ENCODE results near the gene DYDC2. TPM values are rescaled to one million over a fixed set of nuclear protein-coding genes. Genes with fewer than 3 reads are reported as not detected.

Gene DYDC2, protein sequence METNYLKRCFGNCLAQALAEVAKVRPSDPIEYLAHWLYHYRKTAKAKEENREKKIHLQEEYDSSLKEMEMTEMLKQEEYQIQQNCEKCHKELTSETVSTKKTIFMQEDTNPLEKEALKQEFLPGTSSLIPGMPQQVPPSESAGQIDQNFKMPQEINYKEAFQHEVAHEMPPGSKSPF
- 5.7 TPM for polyA plus RNA-seq (2013, experiment 1 of 2)
- polyA plus RNA-seq (2013, experiment 2 of 2), result 6.9 TPM

DNA sequence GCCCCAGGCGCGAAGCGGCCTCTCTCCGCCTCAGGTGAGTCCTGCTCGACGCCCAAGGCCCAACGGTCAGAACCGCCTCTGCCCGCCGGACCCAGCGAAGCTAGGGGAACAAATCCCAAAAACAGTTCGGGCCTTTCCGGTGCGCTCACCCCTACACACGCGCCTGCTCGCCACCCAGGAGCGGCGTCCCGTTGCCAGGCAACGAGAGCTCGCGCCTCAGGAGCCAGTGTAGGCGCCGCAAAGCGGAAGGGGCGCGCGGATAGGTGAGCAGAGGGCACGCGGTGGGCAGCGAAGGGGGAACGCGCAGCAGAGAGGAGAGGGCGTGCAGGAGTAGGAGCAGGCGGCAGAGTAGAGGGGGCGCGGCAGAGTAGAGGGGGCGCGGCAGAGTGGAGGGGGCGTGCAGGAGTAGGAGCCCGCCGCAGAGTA, at the start of gene DYDC2, which contains the start of gene DYDC1:
DYDC2 (plus strand) TSS at position 219 of the 426 bp plus-strand sequence. CDS start 5,663 bp downstream, outside the sequence.
DYDC1 (minus strand) TSS at position 193 of the 426 bp plus-strand sequence. CDS start 4,154 bp downstream, outside the sequence.
- peaks cover 4 to 10% of the 10 kb centered on the region in 2 donors for H3K4me1 ChIP-seq (ENCODE audit: control insufficient read depth in 2 of 2, insufficient read depth in 1 of 2, low read depth in 1 of 2, low read length in 2 of 2)
- H2AFZ ChIP-seq (ENCODE audit: low read length), result peak within 1 kb of the TSS; percentile 89
- H2BK5ac ChIP-seq (ENCODE audit: low read length), result peak within 1 kb of the TSS; percentile 75
- H3K36me3 ChIP-seq (replicated peaks in 1 of 2; ENCODE audit: control insufficient read depth in 2 of 2, insufficient read depth in 2 of 2, low read length in 2 of 2), result no peaks in the 10 kb centered on the region
- DNase-seq (ENCODE audit: low spot score), result peak; percentile 82
- no peak within 1 kb of the TSS for H3K4ac ChIP-seq (ENCODE audit: low read length)
- H3K79me1 ChIP-seq (ENCODE audit: low read depth, low read length), result no peaks in the 10 kb centered on the region
- peak within 1 kb of the TSS; percentile 12 for H4K91ac ChIP-seq (ENCODE audit: low read depth, low read length, poor library complexity)
- H3K18ac ChIP-seq (ENCODE audit: low read length), result peak within 1 kb of the TSS; percentile 98
- peaks cover 0 to 22% (median 3%) of the 10 kb centered on the region in 3 experiments for H3K27me3 ChIP-seq (ENCODE audit: control insufficient read depth in 3 of 3, insufficient read depth in 3 of 3, low read depth in 1 of 3, low read length in 3 of 3)
- H3K23ac ChIP-seq (ENCODE audit: low read depth, low read length, poor library complexity), result peak within 1 kb of the TSS; percentile 87
- H3K14ac ChIP-seq (ENCODE audit: low read length), result peak within 1 kb of the TSS; percentile 38
- H3K27ac ChIP-seq (replicated peaks; ENCODE audit: low read length), result no peak within 1 kb of the TSS
- no peak within 1 kb of the TSS for H2BK12ac ChIP-seq (ENCODE audit: low read length)
- peak within 1 kb of the TSS; percentile 96 for H2BK15ac ChIP-seq (ENCODE audit: low read length)
- peak within 1 kb of the TSS; percentile 82 for H3K4me2 ChIP-seq (ENCODE audit: insufficient read depth, low read length, poor library complexity, severe bottlenecking)
- H3K9me3 ChIP-seq (replicated peaks in 1 of 2; ENCODE audit: control insufficient read depth in 2 of 2, insufficient read depth in 1 of 2, low read depth in 1 of 2, low read length in 2 of 2), result peaks cover 0 to 2% of the 10 kb centered on the region in 2 donors
- no peak within 1 kb of the TSS for H2BK120ac ChIP-seq (ENCODE audit: low read depth, low read length)
- WGBS, 2 donors (ENCODE audit: extremely low coverage in 2 of 2, insufficient read length in 2 of 2, insufficient replicate concordance in 1 of 2), result no CpG with 5 or more reads among the region's 43 CpGs
- peak within 1 kb of the TSS; percentile 95 for H4K8ac ChIP-seq (ENCODE audit: low read depth, low read length)
- no peak within 1 kb of the TSS for H2AK5ac ChIP-seq (ENCODE audit: low read depth, low read length)
- peak within 1 kb of the TSS; percentile 88 for H3K9ac ChIP-seq (ENCODE audit: low read depth, low read length, poor library complexity)
- peak within 1 kb of the TSS; percentile 42 to 76 for H3K4me3 ChIP-seq (ENCODE audit: low read length in 2 of 2)

DNA sequence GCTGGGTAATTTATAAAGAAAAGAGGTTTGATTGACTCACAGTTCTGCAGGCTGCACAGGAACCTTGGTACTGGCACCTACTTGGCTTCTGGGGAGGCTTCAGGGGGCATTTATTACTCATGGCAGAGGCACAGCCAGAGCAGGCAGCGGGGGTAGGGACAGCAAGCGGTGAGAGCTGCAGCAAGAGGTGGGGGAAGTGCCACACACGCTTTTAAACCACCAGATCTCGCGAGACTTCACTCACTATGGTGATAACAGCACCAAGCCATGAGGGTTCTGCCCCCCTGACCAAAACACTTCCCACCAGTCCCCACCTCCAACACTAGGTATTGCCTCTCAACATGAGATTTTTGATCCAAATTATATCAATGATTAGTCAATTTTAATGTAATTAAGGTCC, 43.1 kb upstream of the DYDC2 start:
- Histone ChIP-seq H2BK15ac (ENCODE audit: low read length) (no peak overlapping the region), H3K27me3 (ENCODE audit: control insufficient read depth in 3 of 3, insufficient read depth in 3 of 3, low read depth in 1 of 3, low read length in 3 of 3) (no peaks in the 10 kb centered on the region), H3K4me1 (ENCODE audit: control insufficient read depth in 2 of 2, insufficient read depth in 1 of 2, low read depth in 1 of 2, low read length in 2 of 2) (no peaks in the 10 kb centered on the region), H3K14ac (ENCODE audit: low read length) (no peak overlapping the region), H2AFZ (ENCODE audit: low read length) (no peak overlapping the region), H4K91ac (ENCODE audit: low read depth, low read length, poor library complexity) (no peak overlapping the region), H3K9ac (ENCODE audit: low read depth, low read length, poor library complexity) (peak overlapping the region; percentile 12), H3K79me1 (ENCODE audit: low read depth, low read length) (no peaks in the 10 kb centered on the region), H3K4me3 (ENCODE audit: low read length in 2 of 2) (no peak overlapping the region), H3K4ac (ENCODE audit: low read length) (no peak overlapping the region), H2BK120ac (ENCODE audit: low read depth, low read length) (no peak overlapping the region), H3K4me2 (ENCODE audit: insufficient read depth, low read length, poor library complexity, severe bottlenecking) (no peak overlapping the region), H4K8ac (ENCODE audit: low read depth, low read length) (no peak overlapping the region), H3K27ac (replicated peaks; ENCODE audit: low read length) (no peak overlapping the region), H2BK12ac (ENCODE audit: low read length) (no peak overlapping the region), H2BK5ac (ENCODE audit: low read length) (no peak overlapping the region), H2AK5ac (ENCODE audit: low read depth, low read length) (no peak overlapping the region), H3K36me3 (replicated peaks in 1 of 2; ENCODE audit: control insufficient read depth in 2 of 2, insufficient read depth in 2 of 2, low read length in 2 of 2) (no peaks in the 10 kb centered on the region), H3K9me3 (replicated peaks in 1 of 2; ENCODE audit: control insufficient read depth in 2 of 2, insufficient read depth in 1 of 2, low read depth in 1 of 2, low read length in 2 of 2) (no peaks in the 10 kb centered on the region), H3K18ac (ENCODE audit: low read length) (no peak overlapping the region), H3K23ac (ENCODE audit: low read depth, low read length, poor library complexity) (no peak overlapping the region)
- WGBS, 2 donors (ENCODE audit: extremely low coverage in 2 of 2, insufficient read length in 2 of 2, insufficient replicate concordance in 1 of 2), result no CpG with 5 or more reads among the region's 5 CpGs
- no peak for DNase-seq (ENCODE audit: low spot score)

DNA sequence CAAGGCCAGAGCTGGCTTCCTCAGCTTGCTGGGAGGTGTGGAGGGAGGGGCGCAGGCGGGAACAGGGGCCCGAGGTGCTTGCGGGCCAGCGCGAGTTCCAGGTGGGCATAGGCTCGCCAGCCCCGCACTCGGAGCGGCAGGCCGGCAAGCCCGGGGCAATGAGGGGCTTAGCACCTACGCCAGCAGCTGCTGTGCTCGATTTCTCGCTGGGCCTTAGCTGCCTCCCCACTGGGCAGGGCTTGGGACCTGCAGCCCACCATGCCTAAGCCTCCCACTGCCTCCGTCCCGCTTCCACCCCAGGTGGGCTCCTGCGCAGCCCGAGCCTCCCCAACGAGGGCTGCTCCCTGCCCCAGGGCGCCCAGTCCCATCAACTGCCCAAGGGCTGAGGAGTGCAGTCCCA, 41.2 kb upstream of the DYDC2 start:
- H3K4me2 ChIP-seq (ENCODE audit: insufficient read depth, low read length, poor library complexity, severe bottlenecking), result no peak overlapping the region
- no peak overlapping the region for H2BK120ac ChIP-seq (ENCODE audit: low read depth, low read length)
- no peaks in the 10 kb centered on the region for H3K79me1 ChIP-seq (ENCODE audit: low read depth, low read length)
- H3K4me1 ChIP-seq (ENCODE audit: control insufficient read depth in 2 of 2, insufficient read depth in 1 of 2, low read depth in 1 of 2, low read length in 2 of 2), result no peaks in the 10 kb centered on the region
- no peak overlapping the region for H3K9ac ChIP-seq (ENCODE audit: low read depth, low read length, poor library complexity)
- no CpG with 5 or more reads among the region's 21 CpGs for WGBS, 2 donors (ENCODE audit: extremely low coverage in 2 of 2, insufficient read length in 2 of 2, insufficient replicate concordance in 1 of 2)
- H3K4me3 ChIP-seq (ENCODE audit: low read length in 2 of 2), result no peak overlapping the region
- H3K4ac ChIP-seq (ENCODE audit: low read length), result no peak overlapping the region
- H3K23ac ChIP-seq (ENCODE audit: low read depth, low read length, poor library complexity), result peak overlapping the region; percentile 75
- no peak overlapping the region for H2AFZ ChIP-seq (ENCODE audit: low read length)
- H3K27me3 ChIP-seq (ENCODE audit: control insufficient read depth in 3 of 3, insufficient read depth in 3 of 3, low read depth in 1 of 3, low read length in 3 of 3), result no peaks in the 10 kb centered on the region
- H2BK15ac ChIP-seq (ENCODE audit: low read length), result no peak overlapping the region
- no peak overlapping the region for H2BK12ac ChIP-seq (ENCODE audit: low read length)
- H2BK5ac ChIP-seq (ENCODE audit: low read length), result no peak overlapping the region
- H2AK5ac ChIP-seq (ENCODE audit: low read depth, low read length), result no peak overlapping the region
- H3K14ac ChIP-seq (ENCODE audit: low read length), result no peak overlapping the region
- H3K27ac ChIP-seq (replicated peaks; ENCODE audit: low read length), result no peak overlapping the region
- H3K36me3 ChIP-seq (replicated peaks in 1 of 2; ENCODE audit: control insufficient read depth in 2 of 2, insufficient read depth in 2 of 2, low read length in 2 of 2), result no peaks in the 10 kb centered on the region
- H4K8ac ChIP-seq (ENCODE audit: low read depth, low read length), result no peak overlapping the region
- no peak overlapping the region for H4K91ac ChIP-seq (ENCODE audit: low read depth, low read length, poor library complexity)
- DNase-seq (ENCODE audit: low spot score), result no peak
- H3K9me3 ChIP-seq (replicated peaks in 1 of 2; ENCODE audit: control insufficient read depth in 2 of 2, insufficient read depth in 1 of 2, low read depth in 1 of 2, low read length in 2 of 2), result no peaks in the 10 kb centered on the region
- H3K18ac ChIP-seq (ENCODE audit: low read length), result no peak overlapping the region

DNA sequence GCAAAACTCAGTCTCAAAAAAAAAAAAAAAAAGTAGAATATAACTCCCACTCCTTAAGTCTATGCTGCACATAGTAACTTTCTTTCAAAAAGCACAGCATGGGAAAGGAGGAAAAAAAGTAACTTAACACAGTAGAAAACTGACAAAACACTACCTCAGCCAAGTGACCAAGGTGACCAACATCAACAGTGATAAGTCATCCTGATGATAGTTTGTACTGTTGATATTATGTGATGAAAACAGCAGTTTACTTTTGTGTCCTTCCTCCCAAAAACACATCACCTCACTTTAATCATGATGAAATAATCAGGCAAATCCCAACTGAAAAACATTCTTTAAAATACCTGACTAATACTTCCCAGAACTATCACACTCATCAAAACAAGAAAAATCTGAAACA, 37.8 kb upstream of the DYDC2 start:
- Histone ChIP-seq H2BK120ac (ENCODE audit: low read depth, low read length) (no peak overlapping the region), H3K27ac (replicated peaks; ENCODE audit: low read length) (no peak overlapping the region), H2BK12ac (ENCODE audit: low read length) (no peak overlapping the region), H2AK5ac (ENCODE audit: low read depth, low read length) (no peak overlapping the region), H3K9me3 (replicated peaks in 1 of 2; ENCODE audit: control insufficient read depth in 2 of 2, insufficient read depth in 1 of 2, low read depth in 1 of 2, low read length in 2 of 2) (no peaks in the 10 kb centered on the region), H4K91ac (ENCODE audit: low read depth, low read length, poor library complexity) (no peak overlapping the region), H3K4me1 (ENCODE audit: control insufficient read depth in 2 of 2, insufficient read depth in 1 of 2, low read depth in 1 of 2, low read length in 2 of 2) (peaks cover 2 to 7% of the 10 kb centered on the region in 2 donors), H3K14ac (ENCODE audit: low read length) (no peak overlapping the region), H3K36me3 (replicated peaks in 1 of 2; ENCODE audit: control insufficient read depth in 2 of 2, insufficient read depth in 2 of 2, low read length in 2 of 2) (no peaks in the 10 kb centered on the region), H3K18ac (ENCODE audit: low read length) (no peak overlapping the region), H3K4ac (ENCODE audit: low read length) (no peak overlapping the region), H2AFZ (ENCODE audit: low read length) (no peak overlapping the region), H2BK5ac (ENCODE audit: low read length) (no peak overlapping the region), H3K79me1 (ENCODE audit: low read depth, low read length) (no peaks in the 10 kb centered on the region), H3K9ac (ENCODE audit: low read depth, low read length, poor library complexity) (no peak overlapping the region), H3K23ac (ENCODE audit: low read depth, low read length, poor library complexity) (no peak overlapping the region), H3K4me2 (ENCODE audit: insufficient read depth, low read length, poor library complexity, severe bottlenecking) (no peak overlapping the region), H3K4me3 (ENCODE audit: low read length in 2 of 2) (no peak overlapping the region), H3K27me3 (ENCODE audit: control insufficient read depth in 3 of 3, insufficient read depth in 3 of 3, low read depth in 1 of 3, low read length in 3 of 3) (no peaks in the 10 kb centered on the region), H4K8ac (ENCODE audit: low read depth, low read length) (no peak overlapping the region), H2BK15ac (ENCODE audit: low read length) (no peak overlapping the region)
- DNase-seq (ENCODE audit: low spot score), result no peak

All from neuronal stem cell (in vitro differentiated cells).